GM19328 (cell line): ENCODE measurements around the gene ARHGDIG.
"Not testable (repeated sequence)": the region's sequence is repeated elsewhere in the genome, so short reads cannot be mapped to it uniquely, and the experiment has no call there.

Source experiments
- ATAC-seq: cut with Tn5 transposase; IDR thresholded peaks from one replicate; pipeline ENCODE4 v1.9.1; 2021; ENCODE audit warnings: mild to moderate bottlenecking, moderate library complexity; ENCODE audit not compliant: unreplicated experiment

Gene ARHGDIG

GRCh38 chr16:322476-323143 lies 42.2 kb downstream of the ARHGDIG start:
- no peak for ATAC-seq

GRCh38 chr16:324201-324450 lies 43.7 kb downstream of the ARHGDIG start:
- no peak for ATAC-seq

- ATAC-seq = peak; percentile 50
Measured at GRCh38 chr16:324451-325334, 44.3 kb downstream of the ARHGDIG start.

GRCh38 chr16:325375-326145 lies 45.2 kb downstream of the ARHGDIG start:
- ATAC-seq = no peak

- ATAC-seq = no peak
Measured at GRCh38 chr16:330741-331140, 50.4 kb downstream of the ARHGDIG start.

- not testable (repeated sequence) for ATAC-seq
Measured at GRCh38 chr16:331181-331814, 50.9 kb downstream of the ARHGDIG start.
